GM23338 (cell line): ENCODE measurements around the gene CCDC134. TPM values are rescaled to one million over a fixed set of nuclear protein-coding genes. Genes with fewer than 3 reads are reported as not detected.
A peak's percentile ranks its signal among the peaks of the same experiment; 100 is the strongest.

Experiments
- ATAC-seq: fragments of 200-7000 bp; cut with Tn5 transposase; 3 replicates; pipeline ENCODE4 v1.9.1; 2020
- DNase-seq: peaks from one replicate; pipeline ENCODE4 v3.0.0-alpha.2; 2015; ENCODE audit warnings: low spot score
- H2AFZ ChIP-seq: fragments of 200-600 bp; sonication (generic); 2 replicates; pipeline ENCODE4 v1.8.0; 2016; ENCODE audit warnings: antibody characterized with exemption, mild to moderate bottlenecking, moderate library complexity
- H3F3A ChIP-seq: fragments of 200-600 bp; sonication (generic); replicated peaks from 2 replicates; pipeline ENCODE4 v1.8.0; 2017; ENCODE audit warnings: antibody characterized with exemption, mixed run types, low read depth
- H3K27ac ChIP-seq: fragments of 200-600 bp; sonication (generic); 2 replicates; pipeline ENCODE4 v1.6.1; 2016; ENCODE audit warnings: low read depth
- H3K27me3 ChIP-seq: fragments of 200-600 bp; sonication (generic); 2 replicates; pipeline ENCODE4 v1.8.0; 2016; ENCODE audit warnings: mild to moderate bottlenecking, mixed run types, moderate library complexity; ENCODE audit not compliant: insufficient read depth
- H3K36me3 ChIP-seq: fragments of 200-600 bp; sonication (generic); 2 replicates; pipeline ENCODE4 v1.8.0; 2016; ENCODE audit warnings: mild to moderate bottlenecking; ENCODE audit not compliant: insufficient read depth
- H3K4me1 ChIP-seq: fragments of 200-600 bp; sonication (generic); 2 replicates; pipeline ENCODE4 v1.8.0; 2016; ENCODE audit warnings: mild to moderate bottlenecking, moderate library complexity; ENCODE audit not compliant: insufficient read depth
- H3K4me2 ChIP-seq: fragments of 200-600 bp; sonication (generic); 2 replicates; pipeline ENCODE4 v1.7.1; 2017; ENCODE audit warnings: mixed run types
- H3K4me3 ChIP-seq: fragments of 200-600 bp; sonication (generic); 2 replicates; pipeline ENCODE4 v1.6.1; 2016; ENCODE audit warnings: mixed run types
- H3K79me2 ChIP-seq: fragments of 200-600 bp; sonication (generic); replicated peaks from 2 replicates; pipeline ENCODE4 v1.8.0; 2017; ENCODE audit warnings: mild to moderate bottlenecking; ENCODE audit not compliant: insufficient read depth
- H3K9me2 ChIP-seq: fragments of 200-600 bp; sonication (generic); 2 replicates; pipeline ENCODE4 v1.8.0; 2017; ENCODE audit not compliant: insufficient read depth
- H4K20me1 ChIP-seq: fragments of 200-600 bp; sonication (generic); replicated peaks from 2 replicates; pipeline ENCODE4 v1.8.0; 2017; ENCODE audit warnings: mild to moderate bottlenecking; ENCODE audit not compliant: insufficient read depth
- H3K27ac Mint-ChIP-seq: 2 replicates; pipeline ENCODE4 v1.8.0; 2020; ENCODE audit warnings: inconsistent platforms, mild to moderate bottlenecking, moderate library complexity, mixed read lengths
- H3K27me3 Mint-ChIP-seq: 3 replicates; pipeline ENCODE4 v1.8.0; 2022; ENCODE audit warnings: low read depth, mild to moderate bottlenecking, moderate library complexity, mixed read lengths, inconsistent platforms; ENCODE audit not compliant: insufficient read depth, poor library complexity
- H3K36me3 Mint-ChIP-seq: 3 replicates; pipeline ENCODE4 v1.8.0; 2021; ENCODE audit warnings: low read depth, mild to moderate bottlenecking, inconsistent platforms, moderate library complexity, mixed read lengths
- H3K4me1 Mint-ChIP-seq: 3 replicates; pipeline ENCODE4 v1.8.0; 2020; ENCODE audit warnings: mild to moderate bottlenecking, inconsistent platforms, mixed read lengths
- H3K4me3 Mint-ChIP-seq: 3 replicates; pipeline ENCODE4 v1.8.0; 2021; ENCODE audit warnings: moderate library complexity, mild to moderate bottlenecking, inconsistent platforms, mixed read lengths
- H3K9me3 Mint-ChIP-seq: 3 replicates; pipeline ENCODE4 v1.8.0; 2020; ENCODE audit warnings: moderate library complexity, mild to moderate bottlenecking, inconsistent platforms, mixed read lengths
- CTCF ChIP-seq, 2 experiments: fragments of 200-600 bp in 1 of 2; sonication (generic) in 1 of 2; conservative IDR thresholded peaks; 2 replicates each; pipeline versions ENCODE4 v1.5.1 to v1.6.1; 2016 to 2017; ENCODE audit warnings: antibody characterized with exemption in 2 of 2, low read depth in 2 of 2, mild to moderate bottlenecking in 2 of 2, moderate library complexity in 1 of 2
- ETS1 ChIP-seq: IDR thresholded peaks from 2 replicates; pipeline ENCODE4 v1.6.1; 2016; ENCODE audit warnings: antibody characterized with exemption
- JUNB ChIP-seq: IDR thresholded peaks from one replicate; pipeline ENCODE4 v1.6.1; 2016; ENCODE audit warnings: antibody characterized with exemption; ENCODE audit not compliant: unreplicated experiment
- NANOG ChIP-seq: IDR thresholded peaks from 2 replicates; pipeline ENCODE4 v1.6.1; 2016; ENCODE audit warnings: antibody characterized with exemption, borderline replicate concordance
- POLR2AphosphoS5 ChIP-seq: IDR thresholded peaks from 2 replicates; pipeline ENCODE4 v1.6.1; 2016; ENCODE audit warnings: antibody characterized with exemption, low read depth
- polyA plus RNA-seq: library from polyadenylated mRNA; unstranded; fragments of >200 nt; fragmentation: Nextera tagmentation; extraction: Ambion mirVana; gene quantifications from 2 replicates; pipeline ENCODE4 v1.2.1, GENCODE V29; 2016
- total RNA-seq: library from RNA; depleted of rRNA; stranded (reverse); fragments of >200 nt; shearing (Covaris generic); gene quantifications from 2 replicates; pipeline ENCODE4 v1.2.3, GENCODE V29; 2014
- TF ChIP-seq, protein P1 (sequence below): fragments of 250-450 bp; sonication (Bioruptor Pico); IDR thresholded peaks from 2 replicates; pipeline ENCODE4 v1.5.0; 2020; ENCODE audit warnings: mild to moderate bottlenecking, moderate library complexity

Gene CCDC134
- total and polyA plus RNA-seq, 2 experiments from 2014 or later, result 2.7 to 24.5 TPM

- TF ChIP-seq JUNB (no peak), CTCF (conservative IDR thresholded peaks at IDR 0.05; ENCODE audit: low read depth in 2 of 2) (no peak)
- TF ChIP-seq, protein P1, sequence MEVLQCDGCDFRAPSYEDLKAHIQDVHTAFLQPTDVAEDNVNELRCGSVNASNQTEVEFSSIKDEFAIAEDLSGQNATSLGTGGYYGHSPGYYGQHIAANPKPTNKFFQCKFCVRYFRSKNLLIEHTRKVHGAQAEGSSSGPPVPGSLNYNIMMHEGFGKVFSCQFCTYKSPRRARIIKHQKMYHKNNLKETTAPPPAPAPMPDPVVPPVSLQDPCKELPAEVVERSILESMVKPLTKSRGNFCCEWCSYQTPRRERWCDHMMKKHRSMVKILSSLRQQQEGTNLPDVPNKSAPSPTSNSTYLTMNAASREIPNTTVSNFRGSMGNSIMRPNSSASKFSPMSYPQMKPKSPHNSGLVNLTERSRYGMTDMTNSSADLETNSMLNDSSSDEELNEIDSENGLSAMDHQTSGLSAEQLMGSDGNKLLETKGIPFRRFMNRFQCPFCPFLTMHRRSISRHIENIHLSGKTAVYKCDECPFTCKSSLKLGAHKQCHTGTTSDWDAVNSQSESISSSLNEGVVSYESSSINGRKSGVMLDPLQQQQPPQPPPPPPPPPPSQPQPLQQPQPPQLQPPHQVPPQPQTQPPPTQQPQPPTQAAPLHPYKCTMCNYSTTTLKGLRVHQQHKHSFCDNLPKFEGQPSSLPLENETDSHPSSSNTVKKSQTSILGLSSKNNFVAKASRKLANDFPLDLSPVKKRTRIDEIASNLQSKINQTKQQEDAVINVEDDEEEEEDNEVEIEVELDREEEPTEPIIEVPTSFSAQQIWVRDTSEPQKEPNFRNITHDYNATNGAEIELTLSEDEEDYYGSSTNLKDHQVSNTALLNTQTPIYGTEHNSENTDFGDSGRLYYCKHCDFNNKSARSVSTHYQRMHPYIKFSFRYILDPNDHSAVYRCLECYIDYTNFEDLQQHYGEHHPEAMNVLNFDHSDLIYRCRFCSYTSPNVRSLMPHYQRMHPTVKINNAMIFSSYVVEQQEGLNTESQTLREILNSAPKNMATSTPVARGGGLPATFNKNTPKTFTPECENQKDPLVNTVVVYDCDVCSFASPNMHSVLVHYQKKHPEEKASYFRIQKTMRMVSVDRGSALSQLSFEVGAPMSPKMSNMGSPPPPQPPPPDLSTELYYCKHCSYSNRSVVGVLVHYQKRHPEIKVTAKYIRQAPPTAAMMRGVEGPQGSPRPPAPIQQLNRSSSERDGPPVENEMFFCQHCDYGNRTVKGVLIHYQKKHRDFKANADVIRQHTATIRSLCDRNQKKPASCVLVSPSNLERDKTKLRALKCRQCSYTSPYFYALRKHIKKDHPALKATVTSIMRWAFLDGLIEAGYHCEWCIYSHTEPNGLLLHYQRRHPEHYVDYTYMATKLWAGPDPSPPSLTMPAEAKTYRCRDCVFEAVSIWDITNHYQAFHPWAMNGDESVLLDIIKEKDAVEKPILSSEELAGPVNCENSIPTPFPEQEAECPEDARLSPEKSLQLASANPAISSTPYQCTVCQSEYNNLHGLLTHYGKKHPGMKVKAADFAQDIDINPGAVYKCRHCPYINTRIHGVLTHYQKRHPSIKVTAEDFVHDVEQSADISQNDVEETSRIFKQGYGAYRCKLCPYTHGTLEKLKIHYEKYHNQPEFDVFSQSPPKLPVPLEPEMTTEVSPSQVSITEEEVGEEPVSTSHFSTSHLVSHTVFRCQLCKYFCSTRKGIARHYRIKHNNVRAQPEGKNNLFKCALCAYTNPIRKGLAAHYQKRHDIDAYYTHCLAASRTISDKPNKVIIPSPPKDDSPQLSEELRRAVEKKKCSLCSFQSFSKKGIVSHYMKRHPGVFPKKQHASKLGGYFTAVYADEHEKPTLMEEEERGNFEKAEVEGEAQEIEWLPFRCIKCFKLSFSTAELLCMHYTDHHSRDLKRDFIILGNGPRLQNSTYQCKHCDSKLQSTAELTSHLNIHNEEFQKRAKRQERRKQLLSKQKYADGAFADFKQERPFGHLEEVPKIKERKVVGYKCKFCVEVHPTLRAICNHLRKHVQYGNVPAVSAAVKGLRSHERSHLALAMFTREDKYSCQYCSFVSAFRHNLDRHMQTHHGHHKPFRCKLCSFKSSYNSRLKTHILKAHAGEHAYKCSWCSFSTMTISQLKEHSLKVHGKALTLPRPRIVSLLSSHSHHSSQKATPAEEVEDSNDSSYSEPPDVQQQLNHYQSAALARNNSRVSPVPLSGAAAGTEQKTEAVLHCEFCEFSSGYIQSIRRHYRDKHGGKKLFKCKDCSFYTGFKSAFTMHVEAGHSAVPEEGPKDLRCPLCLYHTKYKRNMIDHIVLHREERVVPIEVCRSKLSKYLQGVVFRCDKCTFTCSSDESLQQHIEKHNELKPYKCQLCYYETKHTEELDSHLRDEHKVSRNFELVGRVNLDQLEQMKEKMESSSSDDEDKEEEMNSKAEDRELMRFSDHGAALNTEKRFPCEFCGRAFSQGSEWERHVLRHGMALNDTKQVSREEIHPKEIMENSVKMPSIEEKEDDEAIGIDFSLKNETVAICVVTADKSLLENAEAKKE, result no peak
These were observed 43.6 kb downstream of the CCDC134 start (continued) for GRCh38 chr22:41844036-41844435.

- Mint-ChIP-seq H3K27ac (peak overlapping the region; percentile 79), H3K9me3 (no peaks in the 10 kb centered on the region), H3K27me3 (peaks cover 12% of the 10 kb centered on the region), H3K4me1 (peaks cover 48% of the 10 kb centered on the region), H3K36me3 (peaks cover 24% of the 10 kb centered on the region; the same call in 2 of the 3 replicates), H3K4me3 (peak overlapping the region; percentile 21; the same call in 1 of the 3 replicates)
- Histone ChIP-seq H4K20me1 (peaks cover 81% of the 10 kb centered on the region), H3K4me1 (peaks cover 52% of the 10 kb centered on the region), H3K27ac (peak overlapping the region; percentile 77; the same call in 1 of the 2 replicates), H3K27me3 (no peaks in the 10 kb centered on the region), H3K9me2 (no peaks in the 10 kb centered on the region), H2AFZ (no peak overlapping the region), H3K79me2 (peaks cover 100% of the 10 kb centered on the region), H3K4me3 (peak overlapping the region; percentile 21; the same call in 1 of the 2 replicates), H3K4me2 (peak overlapping the region; percentile 66), H3F3A (peaks cover 17% of the 10 kb centered on the region), H3K36me3 (0 out of 2 replicates have a peak, but pooled peaks cover 8% of the 10 kb centered on the region)
- ATAC-seq, result no peak
- no peak for DNase-seq
- TF ChIP-seq CTCF (conservative IDR thresholded peaks at IDR 0.05; ENCODE audit: low read depth in 2 of 2) (no peak), NANOG (no peak), ETS1 (no peak), POLR2AphosphoS5 (no peak)
These were observed 44.0 kb downstream of the CCDC134 start for GRCh38 chr22:41844513-41844912.
